GM21526 (cell line): ENCODE data around the gene PBX4.

ENCODE experiments used
- ATAC-seq: cut with Tn5 transposase; IDR thresholded peaks from one replicate; pipeline ENCODE4 v1.9.1; 2021; ENCODE audit warnings: moderate library complexity; ENCODE audit not compliant: unreplicated experiment, low FRiP score

The PBX4 gene

GRCh38 chr19:19650331-19650730, 31.8 kb upstream of the PBX4 start:
- ATAC-seq = no peak

GRCh38 chr19:19649580-19649995, 31.1 kb upstream of the PBX4 start:
- ATAC-seq = no peak

GRCh38 chr19:19649155-19649554, 30.7 kb upstream of the PBX4 start:
- no peak for ATAC-seq

- no peak for ATAC-seq
Measured at GRCh38 chr19:19647037-19647835, 28.7 kb upstream of the PBX4 start.

GRCh38 chr19:19645233-19645870, 26.9 kb upstream of the PBX4 start:
- no peak for ATAC-seq

GRCh38 chr19:19644054-19644388, 25.5 kb upstream of the PBX4 start:
- ATAC-seq = no peak

- ATAC-seq = peak; percentile 65
Measured at GRCh38 chr19:19643158-19644053, 24.9 kb upstream of the PBX4 start, which contains the start of gene GMIP. Gene GMIP, minus strand, starts transcription at chr19:19643657. Its CDS starts 128 bp downstream, at chr19:19643529.

- ATAC-seq = no peak
Measured at GRCh38 chr19:19642506-19643157, 24.1 kb upstream of the PBX4 start.

GRCh38 chr19:19637523-19638251, 19.2 kb upstream of the PBX4 start:
- no peak for ATAC-seq

- no peak for ATAC-seq
Measured at GRCh38 chr19:19637186-19637522, 18.7 kb upstream of the PBX4 start.

- no peak for ATAC-seq
Measured at GRCh38 chr19:19636573-19637185, 18.2 kb upstream of the PBX4 start.

- ATAC-seq = no peak
Measured at GRCh38 chr19:19635313-19635702, 16.8 kb upstream of the PBX4 start.

- ATAC-seq = no peak
Measured at GRCh38 chr19:19634516-19635312, 16.2 kb upstream of the PBX4 start.

GRCh38 chr19:19633711-19634515, 15.4 kb upstream of the PBX4 start:
- ATAC-seq = no peak

GRCh38 chr19:19632661-19633060, 14.2 kb upstream of the PBX4 start:
- ATAC-seq = no peak

GRCh38 chr19:19631346-19631745, 12.9 kb upstream of the PBX4 start:
- no peak for ATAC-seq

GRCh38 chr19:19630426-19630825, 11.9 kb upstream of the PBX4 start:
- ATAC-seq = no peak

GRCh38 chr19:19630062-19630414, 11.6 kb upstream of the PBX4 start:
- no peak for ATAC-seq
